Heart left ventricle (tissue), 16 donors: ENCODE data around the gene RPL36A. TPM values are rescaled to one million over a fixed set of nuclear protein-coding genes. Genes with fewer than 3 reads are reported as not detected.

Experiments
- ATAC-seq, 4 donors: fragments of 200-7000 bp; cut with Tn5 transposase; one replicate each; pipeline ENCODE4 v1.9.1; 2020 to 2022; ENCODE audit warnings: moderate library complexity in 4 of 4, mild to moderate bottlenecking in 3 of 4, moderate number of reproducible peaks in 1 of 4
- DNase-seq, 5 donors: peaks; one replicate each; pipeline ENCODE4 v3.0.0-alpha.2; 2020
- H3K27ac ChIP-seq, 12 donors: fragments of 200-600 bp; sonication (generic) in 4 of 12; one replicate each; pipeline versions ENCODE4 v1.5.0 to v1.8.0; 2016 to 2022; ENCODE audit warnings: mild to moderate bottlenecking in 2 of 12
- H3K27me3 ChIP-seq, 9 donors: fragments of 200-600 bp; sonication (generic) in 2 of 9; one replicate each; pipeline versions ENCODE4 v1.5.1 to v1.8.0; 2016 to 2022; ENCODE audit warnings: mild to moderate bottlenecking in 3 of 9
- H3K36me3 ChIP-seq, 9 donors: fragments of 200-600 bp; sonication (generic) in 2 of 9; one replicate each; pipeline versions ENCODE4 v1.5.0 to v1.8.0; 2018 to 2022; ENCODE audit warnings: mild to moderate bottlenecking in 2 of 9
- H3K4me1 ChIP-seq, 12 donors: fragments of 200-600 bp; sonication (generic) in 4 of 12; one replicate each; pipeline versions ENCODE4 v1.5.0 to v1.8.0; 2016 to 2022; ENCODE audit warnings: mild to moderate bottlenecking in 3 of 12
- H3K4me3 ChIP-seq, 12 donors: fragments of 200-600 bp; sonication (generic) in 4 of 12; one replicate each; pipeline versions ENCODE4 v1.5.0 to v1.8.0; 2017 to 2022; ENCODE audit warnings: mild to moderate bottlenecking in 9 of 12, moderate library complexity in 4 of 12
- H3K9me3 ChIP-seq, 12 donors: fragments of 200-600 bp; sonication (generic) in 4 of 12; one replicate each; pipeline versions ENCODE4 v1.5.0 to v1.8.0; 2016 to 2022; ENCODE audit warnings: mild to moderate bottlenecking in 1 of 12
- POLR2A ChIP-seq, 2 donors: fragments of 450-650 bp; IDR thresholded peaks; one replicate each; pipeline ENCODE4 v1.6.1; 2017; ENCODE audit warnings: antibody characterized with exemption in 2 of 2, mild to moderate bottlenecking in 2 of 2, moderate library complexity in 2 of 2
- WGBS, 4 donors: extraction: QIAGEN DNeasy Blood & Tissue Kit in 2 of 4; methylation state at CpG; one replicate each; pipeline versions ENCODE4 v1.1.5 to v1.1.7; 2013 to 2018; 5-methylcytosine and 5-hydroxymethylcytosine counted together
- intact Hi-C, 10 donors: fragments of 100-400 bp; cut with DNase I; formaldehyde crosslinking; loops; one replicate each; pipeline versions ENCODE4 v1.11.1 to v1.14.2; 2022
- polyA plus RNA-seq, 2 donors: library from polyadenylated mRNA; stranded (reverse); fragments of 200-250 nt; gene quantifications; one replicate each; pipeline ENCODE4 v1.2.3, GENCODE V29; 2013
- total RNA-seq, 9 donors: library from RNA; depleted of rRNA in 2 of 9; stranded (reverse); fragments of >200 nt in 2 of 9; fragmentation: NEBNext Ultra II Directional in 3 of 9; extraction: Animal tissue kit (Norgen Biotek cat#: 25700) in 3 of 9; gene quantifications; one replicate each; pipeline versions ENCODE4 v1.1.0 to v1.2.4, GENCODE V29; 2016 to 2023
- TF ChIP-seq, protein P1 (sequence below), 12 donors: fragments of 200-600 bp; sonication (generic) in 4 of 12; IDR thresholded peaks; one replicate each; pipeline versions ENCODE4 v1.5.0 to v1.8.0; 2018 to 2022; ENCODE audit warnings: antibody characterized with exemption in 12 of 12, mild to moderate bottlenecking in 5 of 12
- donor health status: ischemic (EF 13 %, LVEDD 7.1; RV severe dilation, severe dysfunction).
- donor health status: healthy with polysubstance abuse.
- donor health status: DM: no; HTN: yes; CAD: no.
- donor health status: DM: no; HTN: no; CAD: no.
- donor health status: ischemic (EF 25% LVEDD 6.9; RV normal size, moderate dysfunction).
- donor health status: ischemic (EF 25% LVEDD 5.7; RV mildly dilated, moderate dysfunction).
- donor health status: healthy.
- donor health status: DM: yes; HTN: yes; CAD: no.
- donor health status: ischemic (EF 35%, LVEDD 5.7; RV mildly dilated, moderate dysfunction).
- donor health status: nonischemic (EF 11% LVEDD 7.7; RV severe dilation, severe dysfunction).
- donor health status: DM: yes; HTN: yes; CAD: no.
- donor health status: PGD.
- donor health status: ischemic (EF 29% LVEDD 5.4; RV normal size, mild dysfunction).
- donor health status: nonischemic (EF 23%, LVEDD 6.1; RV moderate dilation, normal function).

The RPL36A gene
- total and polyA plus RNA-seq, 11 donors, result 47.8 to 2,246 (median 69.8) TPM

DNA sequence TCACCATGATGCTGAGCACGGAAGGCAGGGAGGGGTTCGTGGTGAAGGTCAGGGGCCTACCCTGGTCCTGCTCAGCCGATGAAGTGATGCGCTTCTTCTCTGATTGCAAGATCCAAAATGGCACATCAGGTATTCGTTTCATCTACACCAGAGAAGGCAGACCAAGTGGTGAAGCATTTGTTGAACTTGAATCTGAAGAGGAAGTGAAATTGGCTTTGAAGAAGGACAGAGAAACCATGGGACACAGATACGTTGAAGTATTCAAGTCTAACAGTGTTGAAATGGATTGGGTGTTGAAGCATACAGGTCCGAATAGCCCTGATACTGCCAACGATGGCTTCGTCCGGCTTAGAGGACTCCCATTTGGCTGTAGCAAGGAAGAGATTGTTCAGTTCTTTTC, 21.2 kb downstream of the RPL36A start:
- H3K4me1 ChIP-seq, result peaks cover 0 to 38% (median 16%) of the 10 kb centered on the region in 12 donors
- ATAC-seq, result no peak

DNA sequence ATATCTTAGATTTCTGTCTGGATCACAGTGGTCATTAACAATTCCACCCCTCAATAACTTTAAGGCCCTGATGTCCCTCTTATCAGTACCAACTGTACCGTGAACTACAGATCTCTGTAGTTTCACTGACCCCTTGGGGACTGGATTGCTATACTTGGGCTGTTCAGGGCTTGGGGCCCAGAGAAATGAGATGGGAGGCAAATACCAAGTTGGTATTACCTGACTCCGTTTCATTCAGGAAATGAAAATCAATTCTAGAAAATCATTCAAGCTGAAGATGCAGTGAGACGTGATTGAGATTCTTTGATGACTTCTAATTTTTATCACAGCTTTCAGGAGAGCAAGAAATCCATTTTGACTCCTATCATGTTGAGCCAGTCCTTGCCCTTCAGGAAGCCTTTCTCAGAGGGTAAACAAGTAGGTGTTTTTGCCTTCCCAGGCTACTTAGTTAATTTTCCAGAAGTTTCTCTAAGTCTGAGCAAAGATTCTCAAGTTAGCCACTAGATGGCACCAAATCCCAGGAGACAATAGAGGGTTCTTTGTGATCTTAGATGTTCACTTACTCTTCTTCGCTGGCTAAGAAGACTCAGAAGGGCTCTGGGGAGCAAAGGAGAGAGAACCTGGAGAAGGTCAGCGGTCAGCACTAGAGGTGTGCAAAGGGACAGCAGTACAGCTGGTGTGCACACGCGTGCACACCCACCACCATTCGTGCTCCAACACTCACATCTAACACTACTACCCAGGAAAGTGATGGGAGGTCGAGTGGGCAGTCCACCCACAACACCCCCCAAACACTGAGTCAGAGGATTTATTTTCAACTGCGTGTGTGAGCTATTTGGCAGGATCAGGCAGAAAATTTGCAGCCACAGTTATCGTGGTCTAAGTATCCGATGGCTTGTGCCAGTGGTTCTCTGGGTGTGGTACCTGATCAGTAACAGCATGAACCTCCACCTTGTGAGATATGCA, 24.7 kb downstream of the RPL36A start:
- 34 to 50% (median 38%) methylated on average over 12 of the region's 12 CpGs for WGBS, 4 donors
- ATAC-seq (peak in 3 of 4 donors; percentile 29 to 34 (median 34)), DNase-seq (peak in 2 of 5 donors; percentile 16 to 19)
- peak overlapping the region in 10 of 12 donors; percentile 17 to 77 (median 60) for H3K27ac ChIP-seq
- TF ChIP-seq POLR2A (IDR thresholded peaks at IDR 0.05), result no peak
- TF ChIP-seq, protein P1, sequence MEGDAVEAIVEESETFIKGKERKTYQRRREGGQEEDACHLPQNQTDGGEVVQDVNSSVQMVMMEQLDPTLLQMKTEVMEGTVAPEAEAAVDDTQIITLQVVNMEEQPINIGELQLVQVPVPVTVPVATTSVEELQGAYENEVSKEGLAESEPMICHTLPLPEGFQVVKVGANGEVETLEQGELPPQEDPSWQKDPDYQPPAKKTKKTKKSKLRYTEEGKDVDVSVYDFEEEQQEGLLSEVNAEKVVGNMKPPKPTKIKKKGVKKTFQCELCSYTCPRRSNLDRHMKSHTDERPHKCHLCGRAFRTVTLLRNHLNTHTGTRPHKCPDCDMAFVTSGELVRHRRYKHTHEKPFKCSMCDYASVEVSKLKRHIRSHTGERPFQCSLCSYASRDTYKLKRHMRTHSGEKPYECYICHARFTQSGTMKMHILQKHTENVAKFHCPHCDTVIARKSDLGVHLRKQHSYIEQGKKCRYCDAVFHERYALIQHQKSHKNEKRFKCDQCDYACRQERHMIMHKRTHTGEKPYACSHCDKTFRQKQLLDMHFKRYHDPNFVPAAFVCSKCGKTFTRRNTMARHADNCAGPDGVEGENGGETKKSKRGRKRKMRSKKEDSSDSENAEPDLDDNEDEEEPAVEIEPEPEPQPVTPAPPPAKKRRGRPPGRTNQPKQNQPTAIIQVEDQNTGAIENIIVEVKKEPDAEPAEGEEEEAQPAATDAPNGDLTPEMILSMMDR (IDR thresholded peaks at IDR 0.05), result peak; percentile 49 to 85 (median 69)
- intact Hi-C loops, result loop anchor here (2.0 to 10.0 kb wide), 7 partner anchors 137 to 387 kb away; partner anchors contain the start of gene ARMCX1 (in 6 of the 10)
- H3K4me1 ChIP-seq, result peaks cover 0 to 43% (median 12%) of the 10 kb centered on the region in 12 donors
- H3K36me3 ChIP-seq, result peaks cover 0 to 27% (median 23%) of the 10 kb centered on the region in 9 donors
- H3K4me3 ChIP-seq, result no peak overlapping the region
- peaks cover 0 to 29% (median 0%) of the 10 kb centered on the region in 9 donors for H3K27me3 ChIP-seq
- no peaks in the 10 kb centered on the region for H3K9me3 ChIP-seq

More for the DNA sequence above, 21.2 kb downstream of the RPL36A start:
- Histone ChIP-seq H3K4me3 (no peak overlapping the region), H3K9me3 (no peaks in the 10 kb centered on the region), H3K27ac (no peak overlapping the region), H3K27me3 (peaks cover 0 to 6% (median 0%) of the 10 kb centered on the region in 9 donors), H3K36me3 (peaks cover 0 to 27% (median 20%) of the 10 kb centered on the region in 9 donors)
- intact Hi-C loops, result loop anchor here in 5 of 10 donors (10.0 kb wide), 3 partner anchors 143 to 383 kb away; partner anchors contain the start of gene ARMCX1 (in 2 of the 5)
- no peak for DNase-seq
- no peak for TF ChIP-seq POLR2A (IDR thresholded peaks at IDR 0.05)
- TF ChIP-seq, protein P1 (IDR thresholded peaks at IDR 0.05), result no peak
- 61 to 71% (median 71%) methylated on average over 10 of the region's 10 CpGs for WGBS, 4 donors

DNA sequence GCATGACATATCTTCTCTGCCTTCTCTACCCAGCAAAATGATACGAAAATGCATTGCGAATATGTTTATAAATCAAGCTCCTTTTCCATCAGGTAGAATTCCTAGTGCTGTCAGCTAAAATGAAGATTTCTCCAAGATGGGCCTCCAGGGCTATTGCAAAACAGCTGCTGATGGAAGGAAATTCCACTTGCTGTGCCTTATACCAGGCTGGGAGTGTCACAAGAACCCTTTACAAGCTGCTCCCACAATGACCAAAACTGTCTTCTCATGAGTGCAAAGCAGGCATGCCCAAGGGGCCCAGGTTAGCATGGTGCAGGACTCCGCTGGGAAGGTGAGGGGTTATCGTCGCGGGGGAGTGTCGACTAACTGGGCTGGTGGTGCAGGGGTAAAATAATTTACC, 25.9 kb downstream of the RPL36A start:
- peaks cover 0 to 33% (median 23%) of the 10 kb centered on the region in 9 donors for H3K36me3 ChIP-seq
- ATAC-seq, result no peak
- intact Hi-C loops, result loop anchor here (5.0 to 10.0 kb wide), 6 partner anchors 136 to 386 kb away; partner anchors contain the start of gene ARMCX1 (in 6 of the 10)
- H3K4me3 ChIP-seq, result no peak overlapping the region
- peaks cover 0 to 32% (median 9%) of the 10 kb centered on the region in 12 donors for H3K4me1 ChIP-seq
- no peak for DNase-seq
- TF ChIP-seq, protein P1 (IDR thresholded peaks at IDR 0.05), result no peak
- TF ChIP-seq POLR2A (IDR thresholded peaks at IDR 0.05), result no peak
- H3K9me3 ChIP-seq, result no peaks in the 10 kb centered on the region
- no peak overlapping the region for H3K27ac ChIP-seq
- peaks cover 0 to 29% (median 0%) of the 10 kb centered on the region in 9 donors for H3K27me3 ChIP-seq
- 74 to 94% (median 88%) methylated on average over 7 of the region's 7 CpGs for WGBS, 4 donors
